ENCODE results near the gene KCNIP3.

KCNIP3 gene

GRCh38 chr2:95347681-95348608 lies 50.8 kb downstream of the KCNIP3 start:
- H3K4me1 ChIP-seq (ENCODE audit: insufficient read depth, poor library complexity, severe bottlenecking) = no peaks in the 10 kb centered on the region
- no peaks in the 10 kb centered on the region for H3K36me3 ChIP-seq (ENCODE audit: low read depth)
- no peak overlapping the region for H3K27ac ChIP-seq (ENCODE audit: poor library complexity, severe bottlenecking)
- ATAC-seq (ENCODE audit: low read depth) (no peak), DNase-seq (ENCODE audit: low spot score) (peak; percentile 40)
- no peak for TF ChIP-seq CTCF (IDR thresholded peaks at IDR 0.05; ENCODE audit: poor library complexity, severe bottlenecking)
- H3K4me3 ChIP-seq (ENCODE audit: severe bottlenecking) = no peak overlapping the region
- no peaks in the 10 kb centered on the region for H3K27me3 ChIP-seq (ENCODE audit: insufficient read depth, poor library complexity, severe bottlenecking)
- H3K9me3 ChIP-seq (ENCODE audit: severe bottlenecking) = no peaks in the 10 kb centered on the region

GRCh38 chr2:95348609-95349567 lies 51.7 kb downstream of the KCNIP3 start:
- ATAC-seq (ENCODE audit: low read depth) = no peak
- no peak for TF ChIP-seq CTCF (IDR thresholded peaks at IDR 0.05; ENCODE audit: poor library complexity, severe bottlenecking)
- H3K36me3 ChIP-seq (ENCODE audit: low read depth) = no peaks in the 10 kb centered on the region

GRCh38 chr2:95349568-95350322 lies 52.6 kb downstream of the KCNIP3 start:
- H3K27ac ChIP-seq (ENCODE audit: poor library complexity, severe bottlenecking) = no peak overlapping the region
- no peaks in the 10 kb centered on the region for H3K4me1 ChIP-seq (ENCODE audit: insufficient read depth, poor library complexity, severe bottlenecking)
- no peaks in the 10 kb centered on the region for H3K36me3 ChIP-seq (ENCODE audit: low read depth)
- no peak for TF ChIP-seq CTCF (IDR thresholded peaks at IDR 0.05; ENCODE audit: poor library complexity, severe bottlenecking)
- ATAC-seq (ENCODE audit: low read depth) = no peak
- peak; percentile 39 for DNase-seq (ENCODE audit: low spot score)
- H3K9me3 ChIP-seq (ENCODE audit: severe bottlenecking) = no peaks in the 10 kb centered on the region
- no peaks in the 10 kb centered on the region for H3K27me3 ChIP-seq (ENCODE audit: insufficient read depth, poor library complexity, severe bottlenecking)
- no peak overlapping the region for H3K4me3 ChIP-seq (ENCODE audit: severe bottlenecking)

More at GRCh38 chr2:95348609-95349567, 51.7 kb downstream of the KCNIP3 start:
- Histone ChIP-seq H3K27me3 (ENCODE audit: insufficient read depth, poor library complexity, severe bottlenecking) (no peaks in the 10 kb centered on the region), H3K27ac (ENCODE audit: poor library complexity, severe bottlenecking) (no peak overlapping the region), H3K9me3 (ENCODE audit: severe bottlenecking) (no peaks in the 10 kb centered on the region), H3K4me3 (ENCODE audit: severe bottlenecking) (no peak overlapping the region), H3K4me1 (ENCODE audit: insufficient read depth, poor library complexity, severe bottlenecking) (no peaks in the 10 kb centered on the region)
- DNase-seq (ENCODE audit: low spot score) = peak; percentile 13

- no peaks in the 10 kb centered on the region for H3K27me3 ChIP-seq (ENCODE audit: insufficient read depth, poor library complexity, severe bottlenecking)
- ATAC-seq (ENCODE audit: low read depth) (no peak), DNase-seq (ENCODE audit: low spot score) (peak; percentile 32)
- H3K4me3 ChIP-seq (ENCODE audit: severe bottlenecking) = no peak overlapping the region
- no peaks in the 10 kb centered on the region for H3K4me1 ChIP-seq (ENCODE audit: insufficient read depth, poor library complexity, severe bottlenecking)
- no peaks in the 10 kb centered on the region for H3K36me3 ChIP-seq (ENCODE audit: low read depth)
- H3K9me3 ChIP-seq (ENCODE audit: severe bottlenecking) = no peaks in the 10 kb centered on the region
- no peak for TF ChIP-seq CTCF (IDR thresholded peaks at IDR 0.05; ENCODE audit: poor library complexity, severe bottlenecking)
- H3K27ac ChIP-seq (ENCODE audit: poor library complexity, severe bottlenecking) = no peak overlapping the region
Observed at GRCh38 chr2:95350368-95350767, 53.2 kb downstream of the KCNIP3 start.
